Mesenchymal stem cell (in vitro differentiated cells and primary cell): Measurements from ENCODE around the gene FAF1.

Experiments
- DNase-seq: peaks from one replicate; pipeline ENCODE4 v3.0.0-alpha.2; 2013
- H2AFZ ChIP-seq: one replicate; pipeline ENCODE4 v1.6.1; 2013; ENCODE audit warnings: low read depth, mild to moderate bottlenecking, control low read depth, inconsistent platforms, low read length, moderate library complexity
- H2AK5ac ChIP-seq: 2 replicates; pipeline ENCODE4 v1.6.1; 2013; ENCODE audit warnings: low read length, moderate library complexity, mild to moderate bottlenecking, inconsistent platforms; ENCODE audit not compliant: severe bottlenecking
- H2BK120ac ChIP-seq: one replicate; pipeline ENCODE4 v1.6.1; 2013; ENCODE audit warnings: low read depth, mild to moderate bottlenecking, inconsistent platforms, low read length, moderate library complexity
- H2BK12ac ChIP-seq, 2 experiments: one replicate each; pipeline ENCODE4 v1.6.1; 2013; ENCODE audit warnings: inconsistent platforms in 2 of 2, low read length in 2 of 2, mild to moderate bottlenecking in 2 of 2, moderate library complexity in 2 of 2, control low read depth in 1 of 2
- H2BK15ac ChIP-seq: one replicate; pipeline ENCODE4 v1.6.1; 2013; ENCODE audit warnings: mild to moderate bottlenecking, low read depth, inconsistent platforms; ENCODE audit not compliant: poor library complexity, severe bottlenecking
- H2BK5ac ChIP-seq: 2 replicates; pipeline ENCODE4 v1.6.1; 2013; ENCODE audit warnings: low read depth, mild to moderate bottlenecking, low read length, control low read depth, inconsistent platforms; ENCODE audit not compliant: poor library complexity, severe bottlenecking
- H3K14ac ChIP-seq, 2 experiments: one replicate each; pipeline ENCODE4 v1.6.1; 2013; ENCODE audit warnings: inconsistent platforms in 2 of 2, low read length in 2 of 2, control low read depth in 1 of 2, mild to moderate bottlenecking in 1 of 2, moderate library complexity in 1 of 2
- H3K18ac ChIP-seq, 2 experiments: one replicate each; pipeline ENCODE4 v1.6.1; 2013; ENCODE audit warnings: inconsistent platforms in 2 of 2, low read length in 2 of 2, control low read depth in 1 of 2, low read depth in 1 of 2, mild to moderate bottlenecking in 1 of 2
- H3K23ac ChIP-seq, 2 experiments: one replicate each; pipeline ENCODE4 v1.6.1; 2013; ENCODE audit warnings: inconsistent platforms in 2 of 2, low read length in 2 of 2, mild to moderate bottlenecking in 2 of 2, moderate library complexity in 2 of 2, control low read depth in 1 of 2
- H3K27ac ChIP-seq: 2 replicates; pipeline ENCODE4 v1.5.1; 2013; ENCODE audit warnings: mild to moderate bottlenecking, moderate library complexity, low read length, control low read depth, inconsistent platforms; ENCODE audit not compliant: poor library complexity, severe bottlenecking
- H3K27me3 ChIP-seq, 2 experiments: 2 replicates each; pipeline versions ENCODE4 v1.6.1 to v1.7.0; 2013; ENCODE audit warnings: low read length in 2 of 2, mild to moderate bottlenecking in 2 of 2, moderate library complexity in 2 of 2, control low read depth in 1 of 2, inconsistent platforms in 1 of 2; ENCODE audit not compliant: control insufficient read depth in 1 of 2, insufficient read depth in 1 of 2
- H3K36me3 ChIP-seq, 2 experiments: 2 replicates each; pipeline versions ENCODE4 v1.6.1 to v1.7.0; 2013; ENCODE audit warnings: low read length in 2 of 2, control low read depth in 1 of 2, inconsistent platforms in 1 of 2, low read depth in 1 of 2, mild to moderate bottlenecking in 1 of 2; ENCODE audit not compliant: insufficient read depth in 2 of 2, control insufficient read depth in 1 of 2
- H3K4ac ChIP-seq, 2 experiments: one replicate each; pipeline ENCODE4 v1.6.1; 2013; ENCODE audit warnings: inconsistent platforms in 2 of 2, low read length in 2 of 2, mild to moderate bottlenecking in 2 of 2, moderate library complexity in 2 of 2, control low read depth in 1 of 2, low read depth in 1 of 2
- H3K4me1 ChIP-seq: 2 replicates; pipeline ENCODE4 v1.6.1; 2013; ENCODE audit warnings: low read depth, low read length, control low read depth; ENCODE audit not compliant: control insufficient read depth, insufficient read depth
- H3K4me2 ChIP-seq: 2 replicates; pipeline ENCODE4 v1.6.1; 2013; ENCODE audit warnings: low read length, mild to moderate bottlenecking, inconsistent platforms; ENCODE audit not compliant: poor library complexity, severe bottlenecking
- H3K4me3 ChIP-seq, 2 experiments: 2 replicates each; pipeline versions ENCODE4 v1.5.1 to v1.7.0; 2013; ENCODE audit warnings: low read length in 2 of 2, mild to moderate bottlenecking in 2 of 2, control low read depth in 1 of 2, low read depth in 1 of 2; ENCODE audit not compliant: insufficient read depth in 1 of 2
- H3K79me1 ChIP-seq: replicated peaks from 2 replicates; pipeline ENCODE4 v1.6.1; 2013; ENCODE audit warnings: mild to moderate bottlenecking, control low read depth, low read length, inconsistent platforms; ENCODE audit not compliant: poor library complexity, severe bottlenecking
- H3K9ac ChIP-seq: 2 replicates; pipeline ENCODE4 v1.7.0; 2013; ENCODE audit warnings: mild to moderate bottlenecking, low read length, moderate library complexity
- H3K9me3 ChIP-seq: 2 replicates; pipeline ENCODE4 v1.7.0; 2013; ENCODE audit warnings: mild to moderate bottlenecking, low read length; ENCODE audit not compliant: control insufficient read depth
- H4K8ac ChIP-seq: one replicate; pipeline ENCODE4 v1.6.1; 2013; ENCODE audit warnings: inconsistent platforms, mild to moderate bottlenecking, low read length, moderate library complexity
- H4K91ac ChIP-seq: one replicate; pipeline ENCODE4 v1.6.1; 2013; ENCODE audit warnings: mild to moderate bottlenecking, low read length, inconsistent platforms
- WGBS: methylation state at CpG from one replicate; pipeline ENCODE4 v1.1.7; 2013; ENCODE audit warnings: mixed read lengths; 5-methylcytosine and 5-hydroxymethylcytosine counted together

FAF1 gene

GRCh38 chr1:50591598-50591997, 368.5 kb downstream of the FAF1 start:
- Histone ChIP-seq H3K18ac (no peak overlapping the region), H4K91ac (no peak overlapping the region), H2BK120ac (no peak overlapping the region), H3K4me2 (no peak overlapping the region), H2AFZ (no peak overlapping the region), H3K9ac (no peak overlapping the region), H2BK5ac (no peak overlapping the region), H3K4ac (no peak overlapping the region), H3K4me1 (no peaks in the 10 kb centered on the region), H3K79me1 (no peaks in the 10 kb centered on the region), H3K27ac (no peak overlapping the region), H3K9me3 (no peaks in the 10 kb centered on the region), H3K36me3 (peaks cover 7 to 11% of the 10 kb centered on the region in 2 experiments), H4K8ac (no peak overlapping the region), H2BK15ac (no peak overlapping the region), H3K27me3 (no peaks in the 10 kb centered on the region), H3K23ac (no peak overlapping the region), H2AK5ac (no peak overlapping the region), H3K14ac (no peak overlapping the region), H2BK12ac (no peak overlapping the region), H3K4me3 (no peak overlapping the region)
- DNase-seq, result no peak
- 99% methylated on average over 4 of the region's 4 CpGs for WGBS

- Histone ChIP-seq H3K9ac (no peak overlapping the region), H3K23ac (no peak overlapping the region), H2BK15ac (no peak overlapping the region), H4K8ac (no peak overlapping the region), H3K79me1 (no peaks in the 10 kb centered on the region), H3K4me3 (no peak overlapping the region), H2AK5ac (no peak overlapping the region), H3K9me3 (no peaks in the 10 kb centered on the region), H3K4me1 (no peaks in the 10 kb centered on the region), H2BK120ac (no peak overlapping the region), H3K14ac (no peak overlapping the region), H3K4ac (no peak overlapping the region), H3K27ac (no peak overlapping the region), H2BK12ac (no peak overlapping the region), H3K27me3 (no peaks in the 10 kb centered on the region), H2BK5ac (no peak overlapping the region), H3K36me3 (peaks cover 0 to 21% of the 10 kb centered on the region in 2 experiments), H4K91ac (no peak overlapping the region), H3K18ac (no peak overlapping the region), H3K4me2 (no peak overlapping the region), H2AFZ (no peak overlapping the region)
- DNase-seq, result no peak
- WGBS, result 98% methylated on average over 3 of the region's 3 CpGs
Measured at GRCh38 chr1:50582346-50582745, 377.7 kb downstream of the FAF1 start.

GRCh38 chr1:50570066-50570468, 390.0 kb downstream of the FAF1 start:
- H3K18ac ChIP-seq, result no peak overlapping the region
- DNase-seq, result no peak
- no peak overlapping the region for H4K8ac ChIP-seq
- no peak overlapping the region for H3K4me3 ChIP-seq
- H3K36me3 ChIP-seq, result peaks cover 0 to 26% of the 10 kb centered on the region in 2 experiments
- H3K9ac ChIP-seq, result no peak overlapping the region
- no peaks in the 10 kb centered on the region for H3K4me1 ChIP-seq
- no peaks in the 10 kb centered on the region for H3K9me3 ChIP-seq
- H3K14ac ChIP-seq, result no peak overlapping the region
- H3K79me1 ChIP-seq, result no peaks in the 10 kb centered on the region
- no peak overlapping the region for H2BK5ac ChIP-seq
- H3K23ac ChIP-seq, result no peak overlapping the region
- H3K4me2 ChIP-seq, result no peak overlapping the region
- H2AK5ac ChIP-seq, result no peak overlapping the region
- no peak overlapping the region for H3K27ac ChIP-seq
- no peak overlapping the region for H3K4ac ChIP-seq
- no peak overlapping the region for H2BK120ac ChIP-seq
- H4K91ac ChIP-seq, result no peak overlapping the region
- H2AFZ ChIP-seq, result no peak overlapping the region
- no peaks in the 10 kb centered on the region for H3K27me3 ChIP-seq
- 83% methylated on average over 6 of the region's 7 CpGs for WGBS
- no peak overlapping the region for H2BK12ac ChIP-seq
- no peak overlapping the region for H2BK15ac ChIP-seq

- Histone ChIP-seq H2BK120ac (no peak overlapping the region), H3K79me1 (no peaks in the 10 kb centered on the region), H4K91ac (no peak overlapping the region), H3K4ac (no peak overlapping the region), H3K18ac (no peak overlapping the region), H2BK12ac (no peak overlapping the region), H3K9me3 (no peaks in the 10 kb centered on the region), H4K8ac (no peak overlapping the region), H2AFZ (no peak overlapping the region), H3K9ac (no peak overlapping the region), H3K14ac (no peak overlapping the region), H3K23ac (no peak overlapping the region), H3K36me3 (peaks cover 0 to 28% of the 10 kb centered on the region in 2 experiments), H3K4me1 (no peaks in the 10 kb centered on the region), H2AK5ac (no peak overlapping the region), H3K4me2 (no peak overlapping the region), H3K27me3 (no peaks in the 10 kb centered on the region), H2BK5ac (no peak overlapping the region), H3K27ac (no peak overlapping the region), H3K4me3 (no peak overlapping the region), H2BK15ac (no peak overlapping the region)
- DNase-seq, result no peak
- WGBS, result no CpG with 5 or more reads among the region's 1 CpG
Measured at GRCh38 chr1:50568782-50569181, 391.3 kb downstream of the FAF1 start.
